GM21723 (cell line): ENCODE data around the gene GFRAL.
"Not testable (repeated sequence)": the region's sequence is repeated elsewhere in the genome, so short reads cannot be mapped to it uniquely, and the experiment has no call there.

Experiments
- ATAC-seq: cut with Tn5 transposase; IDR thresholded peaks from one replicate; pipeline ENCODE4 v1.9.1; 2021; ENCODE audit warnings: mild to moderate bottlenecking, moderate library complexity; ENCODE audit not compliant: unreplicated experiment

The GFRAL gene

GRCh38 chr6:55327169-55327568 lies at the start of gene GFRAL:
Gene GFRAL (plus strand): TSS chr6:55327469. CDS start chr6:55327555, 86 bp downstream.
- no peak for ATAC-seq

- no peak for ATAC-seq
Measured at GRCh38 chr6:55277646-55278045, 49.6 kb upstream of the GFRAL start.

GRCh38 chr6:55281215-55281614 lies 46.1 kb upstream of the GFRAL start:
- no peak for ATAC-seq

- ATAC-seq: no peak
Measured at GRCh38 chr6:55282115-55282514, 45.2 kb upstream of the GFRAL start.

GRCh38 chr6:55286824-55287223 lies 40.4 kb upstream of the GFRAL start:
- no peak for ATAC-seq

- ATAC-seq: no peak
Measured at GRCh38 chr6:55290736-55291135, 36.5 kb upstream of the GFRAL start.

GRCh38 chr6:55293116-55293515 lies 34.2 kb upstream of the GFRAL start:
- ATAC-seq: no peak

GRCh38 chr6:55297214-55297613 lies 30.1 kb upstream of the GFRAL start:
- ATAC-seq: not testable (repeated sequence)

- no peak for ATAC-seq
Measured at GRCh38 chr6:55299286-55299985, 27.8 kb upstream of the GFRAL start.

GRCh38 chr6:55304747-55305146 lies 22.5 kb upstream of the GFRAL start:
- no peak for ATAC-seq

- no peak for ATAC-seq
Measured at GRCh38 chr6:55319961-55320695, 7.1 kb upstream of the GFRAL start.

- no peak for ATAC-seq
Measured at GRCh38 chr6:55320696-55321086, 6.6 kb upstream of the GFRAL start.

- no peak for ATAC-seq
Measured at GRCh38 chr6:55377150-55377549, 49.9 kb downstream of the GFRAL start.

GRCh38 chr6:55379471-55379870 lies 52.2 kb downstream of the GFRAL start:
- no peak for ATAC-seq

- ATAC-seq: no peak
Measured at GRCh38 chr6:55379895-55380294, 52.6 kb downstream of the GFRAL start.

GRCh38 chr6:55388211-55388610 lies 60.9 kb downstream of the GFRAL start:
- ATAC-seq: no peak

GRCh38 chr6:55395871-55396270 lies 68.6 kb downstream of the GFRAL start:
- no peak for ATAC-seq

- ATAC-seq: no peak
Measured at GRCh38 chr6:55397986-55398385, 70.7 kb downstream of the GFRAL start.

- no peak for ATAC-seq
Measured at GRCh38 chr6:55399351-55399750, 72.1 kb downstream of the GFRAL start.

- no peak for ATAC-seq
Measured at GRCh38 chr6:55405474-55406235, 78.4 kb downstream of the GFRAL start.

- no peak for ATAC-seq
Measured at GRCh38 chr6:55410674-55411073, 83.4 kb downstream of the GFRAL start.

GRCh38 chr6:55423933-55424332 lies 96.7 kb downstream of the GFRAL start:
- no peak for ATAC-seq
